Measurements from ENCODE around the gene ZBED1.
A peak's percentile ranks its signal among the peaks of the same experiment; 100 is the strongest.
"Not testable (repeated sequence)": the region's sequence is repeated elsewhere in the genome, so short reads cannot be mapped to it uniquely, and the experiment has no call there.

ZBED1 gene

DNA sequence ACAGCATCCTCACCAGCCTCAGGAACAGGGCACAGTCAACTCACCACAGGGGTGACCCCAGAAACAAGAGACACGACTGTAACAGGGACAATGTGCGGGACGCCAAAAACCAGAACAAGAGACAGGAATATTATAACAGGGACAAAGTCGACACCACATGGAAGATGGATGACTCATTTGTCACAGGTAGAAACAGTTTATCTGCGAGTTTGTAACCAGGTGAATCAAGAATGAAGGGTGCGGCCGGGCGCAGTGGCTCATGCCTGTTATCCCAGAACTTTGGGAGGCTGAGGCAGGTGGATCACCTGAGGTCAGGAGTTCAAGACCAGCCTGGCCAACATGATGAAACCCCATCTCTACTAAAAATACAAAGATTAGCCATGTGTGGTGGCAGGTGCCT is 44.7 kb downstream of the ZBED1 start:
- DNase-seq (ENCODE audit: low spot score): not testable (repeated sequence)

DNA sequence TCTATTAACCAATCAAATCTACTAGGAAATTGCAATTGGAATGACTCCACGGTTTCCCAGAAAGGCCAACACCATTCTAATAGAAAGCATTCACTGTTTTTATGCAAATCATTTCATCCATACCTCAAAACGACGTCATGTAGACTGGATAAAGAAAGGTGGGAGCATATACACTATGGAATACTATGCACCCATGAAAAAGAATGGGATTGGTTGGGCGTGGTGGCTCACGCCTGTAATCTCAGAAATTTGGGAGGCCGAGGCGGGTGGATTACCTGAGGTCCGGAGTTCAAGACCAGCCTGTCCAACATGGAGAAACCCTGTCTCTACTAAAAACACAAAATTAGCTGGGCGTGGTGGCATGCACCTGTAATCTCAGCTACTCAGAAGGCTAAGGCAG is 46.2 kb downstream of the ZBED1 start:
- DNase-seq (ENCODE audit: low spot score): not testable (repeated sequence)

DNA sequence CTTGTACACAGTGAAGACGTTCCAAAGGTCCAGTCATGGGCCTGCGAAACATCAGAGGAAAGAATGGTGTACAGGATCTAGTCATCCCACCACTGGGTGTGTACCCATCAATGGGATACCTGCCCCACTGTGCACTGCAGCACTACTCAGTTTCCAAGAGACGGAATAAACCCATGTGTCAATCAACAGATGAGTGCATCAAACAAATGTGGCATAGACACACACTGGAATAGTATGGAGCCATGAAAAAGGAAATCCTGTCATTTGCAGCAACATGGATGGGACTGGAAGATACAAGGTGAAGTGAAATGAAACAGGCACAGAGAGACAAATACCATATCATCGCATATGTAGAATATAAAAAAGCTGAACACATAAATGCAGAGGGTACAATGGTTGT is 48.0 kb downstream of the ZBED1 start:
- no peak for DNase-seq (ENCODE audit: low spot score)

DNA sequence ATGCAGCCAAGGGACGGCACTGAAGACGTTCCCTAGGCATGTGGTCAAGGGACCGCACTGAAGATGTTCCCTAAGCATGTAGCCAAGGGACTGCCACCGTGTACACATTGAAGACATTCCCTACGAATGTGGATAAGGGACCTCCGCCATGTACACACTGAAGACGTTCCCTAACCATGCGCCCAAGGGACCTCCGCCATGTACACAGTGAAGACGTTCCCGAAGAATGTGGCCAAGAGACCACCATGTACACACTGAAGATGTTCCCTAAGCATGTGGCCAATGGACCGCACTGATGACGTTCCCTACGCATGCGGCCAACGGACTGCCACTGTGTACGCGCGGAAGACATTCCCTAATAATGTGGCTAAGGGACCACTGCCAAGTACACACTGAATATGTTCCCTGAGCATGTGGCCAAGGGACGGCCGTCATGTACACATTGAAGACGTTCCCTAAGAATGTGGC is 48.4 kb downstream of the ZBED1 start:
- no peak for DNase-seq (ENCODE audit: low spot score)

DNA sequence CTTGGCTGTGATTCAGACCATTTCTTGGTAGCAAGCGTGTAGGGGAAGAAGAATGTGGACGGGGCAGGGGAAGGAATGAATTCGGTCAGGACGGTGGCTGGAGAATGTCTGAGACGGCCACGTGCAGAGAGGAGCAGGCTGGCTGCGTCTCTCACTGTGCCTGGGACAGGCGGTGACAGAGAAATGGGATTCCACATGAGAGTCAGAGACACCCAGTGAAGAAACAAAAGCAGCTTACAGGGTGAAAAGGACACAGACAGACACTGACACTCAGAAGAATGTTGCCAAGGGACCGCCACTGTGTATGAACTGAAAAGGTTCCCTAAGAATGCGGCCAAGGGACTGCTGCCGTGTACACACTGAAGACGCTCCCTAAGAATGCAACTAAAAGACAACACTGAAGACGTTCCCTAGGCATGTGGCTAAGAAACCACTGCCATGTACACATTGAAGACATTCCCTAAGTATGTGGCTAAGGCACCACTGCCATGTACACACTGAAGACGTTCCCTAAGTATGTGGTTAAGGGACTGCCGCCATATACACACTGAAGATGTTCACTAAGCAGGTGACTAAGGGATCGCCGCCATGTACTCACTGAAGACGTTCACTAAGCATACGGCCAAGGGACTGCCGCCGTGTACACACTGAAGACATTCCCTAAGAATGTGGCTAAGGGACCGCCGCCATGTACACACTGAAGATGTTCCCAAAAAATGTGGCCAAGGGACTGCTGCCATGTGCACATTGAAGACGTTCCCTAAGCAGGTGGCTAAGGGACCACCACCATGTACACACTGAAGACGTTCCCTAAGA is 49.1 kb downstream of the ZBED1 start:
- peak; percentile 33 for DNase-seq (ENCODE audit: low spot score)

DNA sequence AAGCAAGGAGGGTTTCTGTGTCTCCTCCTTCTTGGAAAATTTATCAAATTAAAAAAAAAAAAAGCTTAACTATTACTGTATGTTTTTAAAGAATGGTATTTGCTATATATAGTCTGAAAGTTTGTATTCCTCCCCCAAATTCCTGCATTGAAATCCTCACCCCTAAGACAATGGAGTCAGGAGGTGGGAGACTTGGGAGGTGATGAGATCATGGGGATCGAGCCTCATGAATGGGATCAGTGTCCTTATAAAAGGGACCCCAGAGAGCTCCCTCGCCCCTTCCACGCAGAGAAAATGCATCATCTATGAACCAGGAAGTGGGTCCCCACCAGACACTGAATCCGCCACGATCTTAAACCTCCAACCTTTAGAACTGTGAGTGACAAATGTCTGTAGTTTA is 50.1 kb downstream of the ZBED1 start:
- no peak for DNase-seq (ENCODE audit: low spot score)

DNA sequence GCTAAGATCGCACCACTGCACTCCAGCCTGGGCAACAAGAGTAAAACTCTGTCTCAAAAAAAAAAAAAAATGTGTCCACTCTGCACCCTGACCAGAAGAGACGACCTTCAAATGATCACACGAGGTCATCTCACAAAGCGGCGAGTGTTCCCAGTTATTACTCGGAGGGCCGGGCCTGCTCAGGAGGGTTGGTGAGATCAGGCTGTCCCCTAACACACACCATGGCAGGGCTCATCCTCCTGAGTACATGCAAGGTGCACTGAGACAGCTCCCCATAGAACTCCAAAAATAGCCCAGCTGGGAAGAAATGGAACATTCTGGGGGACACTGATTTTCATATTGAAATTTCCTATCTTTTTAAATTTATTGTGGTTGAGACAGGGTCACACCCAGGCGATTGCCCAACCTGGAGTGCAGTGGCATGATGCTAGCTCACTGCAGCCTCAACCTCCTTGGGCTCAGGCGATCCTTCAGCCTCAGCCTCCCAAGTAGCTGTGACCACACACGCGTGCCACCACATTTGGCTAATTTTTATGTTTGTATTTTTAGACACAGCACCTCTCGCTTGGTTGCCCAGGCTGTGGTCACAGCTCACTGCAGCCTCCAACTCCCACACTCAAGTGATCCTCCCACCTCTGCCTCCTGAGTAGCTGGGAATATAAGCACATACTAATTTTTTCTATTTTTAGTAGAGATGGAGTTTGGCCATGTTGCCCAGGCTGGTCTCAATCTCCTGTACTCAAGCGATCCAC is 51.5 kb downstream of the ZBED1 start:
- no peak for DNase-seq (ENCODE audit: low spot score)

DNA sequence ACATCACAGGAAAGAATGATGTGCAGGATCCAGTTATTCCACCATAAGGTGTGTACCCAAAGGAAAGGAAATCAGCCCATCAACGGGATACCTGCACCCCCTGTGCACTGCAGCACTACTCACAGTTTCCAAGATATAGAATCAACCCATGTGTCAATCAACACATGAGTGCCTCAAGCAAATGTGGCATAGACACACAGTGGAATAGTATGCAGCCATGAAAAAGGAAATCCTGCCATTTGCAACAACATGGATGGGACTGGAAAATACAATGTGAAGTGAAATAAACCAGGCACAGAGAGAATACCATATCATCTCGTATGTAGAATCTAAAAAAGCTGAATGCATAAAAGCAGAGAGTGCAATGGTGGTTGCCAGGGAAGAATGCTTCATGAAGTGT is 53.3 kb downstream of the ZBED1 start:
- DNase-seq (ENCODE audit: low spot score): no peak

DNA sequence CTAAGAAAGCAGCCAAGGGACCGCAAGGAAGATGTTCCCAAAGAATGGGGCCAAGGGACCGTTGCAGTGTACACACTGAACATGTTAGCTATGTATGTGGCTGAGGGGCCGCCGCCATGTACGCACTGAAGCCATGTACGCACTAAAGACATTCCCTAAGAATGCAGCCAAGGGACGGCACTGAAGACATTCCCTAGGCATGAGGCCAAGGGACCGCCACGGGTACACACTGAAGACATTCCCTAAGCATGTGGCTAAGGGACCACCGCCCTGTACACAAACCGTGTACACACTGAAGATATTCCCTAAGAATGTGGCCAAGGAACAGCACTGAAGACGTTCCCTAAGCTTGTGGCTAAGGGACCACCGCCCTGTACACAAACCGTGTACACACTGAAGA is 54.0 kb downstream of the ZBED1 start:
- no peak for DNase-seq (ENCODE audit: low spot score)

DNA sequence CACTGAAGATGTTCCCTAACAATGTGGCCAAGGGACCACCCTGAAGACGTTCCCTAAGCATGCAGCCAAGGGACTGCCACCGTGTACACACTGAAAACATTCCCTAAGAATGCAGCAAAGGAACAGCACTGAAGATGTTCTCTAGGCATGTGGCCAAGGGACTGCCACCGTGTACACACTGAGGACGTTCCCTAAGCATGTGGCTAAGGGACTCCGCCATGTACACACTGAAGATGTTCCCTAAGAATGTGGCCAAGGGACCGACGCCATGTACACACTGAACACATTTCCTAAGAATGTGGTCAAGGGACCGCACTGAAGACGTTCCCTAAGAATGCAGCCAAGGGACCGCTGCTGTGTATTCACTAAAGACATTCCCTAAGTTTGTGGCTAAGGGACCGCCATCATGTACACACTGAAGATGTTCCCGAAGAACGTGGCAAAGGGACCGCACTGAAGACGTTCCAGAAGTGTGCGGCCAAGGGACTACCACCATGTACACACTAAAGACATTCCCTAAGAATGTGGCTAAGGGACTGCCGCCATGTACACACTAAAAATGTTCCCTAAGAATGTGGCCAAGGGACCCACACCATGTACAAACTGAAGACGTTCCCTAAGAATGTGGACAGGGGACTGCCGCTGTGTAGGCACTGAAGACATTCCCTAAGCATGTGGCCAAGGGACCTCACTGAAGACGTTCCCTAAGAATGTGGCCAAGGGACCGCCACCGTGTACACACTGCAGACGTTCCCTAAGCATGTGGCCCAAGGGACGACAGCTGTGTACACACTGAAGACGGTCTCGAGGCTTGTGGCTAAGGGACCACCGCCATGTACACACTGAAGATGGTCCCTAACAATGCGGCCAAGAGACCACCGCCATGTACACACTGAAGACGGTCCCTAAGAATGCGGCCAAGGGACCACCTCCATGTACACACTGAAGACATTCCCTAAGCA is 54.8 kb downstream of the ZBED1 start:
- no peak for DNase-seq (ENCODE audit: low spot score)

DNA sequence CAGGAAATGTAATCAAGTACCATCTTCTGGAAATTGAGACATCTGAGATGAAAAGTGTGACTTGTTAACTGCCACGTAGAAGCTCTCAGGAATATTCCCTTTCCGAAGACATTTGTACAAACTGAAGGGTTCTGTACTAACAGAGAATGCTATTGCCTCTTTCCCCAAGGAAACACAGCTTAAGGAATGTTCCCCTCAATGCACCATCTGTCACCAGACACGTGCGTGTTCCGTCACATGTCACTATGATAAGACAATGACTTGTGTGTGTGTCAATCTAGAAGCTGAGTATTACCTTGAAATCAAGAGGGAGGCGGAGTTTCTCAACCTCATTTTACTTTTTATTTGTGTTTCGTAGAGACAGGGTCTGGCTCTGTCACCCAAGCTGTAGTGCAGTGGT is 58.1 kb downstream of the ZBED1 start:
- no peak for DNase-seq (ENCODE audit: low spot score)

DNA sequence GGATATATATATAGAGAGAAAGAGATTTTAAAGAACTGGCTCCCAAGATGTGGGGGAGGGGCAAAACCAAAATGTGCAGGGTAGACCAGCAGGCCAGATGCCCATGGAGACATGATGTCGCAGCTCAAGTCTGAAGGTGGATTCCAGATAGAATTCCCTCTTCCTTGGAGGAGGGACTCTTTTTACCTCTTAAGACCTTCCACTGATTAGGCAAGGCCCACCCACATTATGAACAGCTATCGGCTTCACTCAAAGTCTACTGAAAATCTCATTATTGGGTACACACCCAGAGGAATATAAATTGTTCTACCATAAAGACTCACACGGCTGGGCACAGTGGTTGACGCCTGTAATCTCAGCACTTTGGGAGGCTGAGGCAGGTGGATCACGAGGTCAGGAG is 59.3 kb downstream of the ZBED1 start:
- no peak for DNase-seq (ENCODE audit: low spot score)

DNA sequence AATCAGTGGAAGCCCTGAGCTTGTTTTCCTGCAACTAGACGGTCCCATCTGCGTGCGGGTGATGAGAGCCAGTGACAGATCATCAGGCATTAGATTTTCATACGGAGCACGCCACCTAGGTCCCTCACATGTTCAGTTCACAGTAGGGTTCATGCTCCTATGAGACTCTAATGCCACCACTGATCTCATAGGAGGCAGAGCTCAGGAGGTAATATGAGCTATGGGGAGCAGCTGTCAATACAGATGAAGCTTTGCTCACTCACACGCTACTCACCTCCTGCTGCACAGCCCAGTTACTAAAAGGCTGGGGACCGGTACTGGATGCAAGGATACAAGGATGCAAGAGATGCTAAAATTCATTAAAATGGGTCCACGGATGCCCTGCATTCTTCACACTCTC is 61.2 kb downstream of the ZBED1 start:
- no peak for DNase-seq (ENCODE audit: low spot score)
